ENCODE results near the gene TMEM100.

TMEM100 gene

GRCh38 chr17:55745258-55745657, 22.6 kb upstream of the TMEM100 start:
- no peak overlapping the region for H3K4me3 ChIP-seq (ENCODE audit: low read depth, low read length)

GRCh38 chr17:55743103-55743679, 20.5 kb upstream of the TMEM100 start:
- no peak overlapping the region for H3K4me3 ChIP-seq (ENCODE audit: low read depth, low read length)

- no peak overlapping the region for H3K4me3 ChIP-seq (ENCODE audit: low read depth, low read length)
These were observed 19.8 kb upstream of the TMEM100 start for GRCh38 chr17:55742272-55743102.

GRCh38 chr17:55741356-55741700, 18.7 kb upstream of the TMEM100 start:
- no peak overlapping the region for H3K4me3 ChIP-seq (ENCODE audit: low read depth, low read length)

- no peak overlapping the region for H3K4me3 ChIP-seq (ENCODE audit: low read depth, low read length)
These were observed 18.1 kb upstream of the TMEM100 start for GRCh38 chr17:55740511-55741355.

- H3K4me3 ChIP-seq (ENCODE audit: low read depth, low read length) = no peak overlapping the region
These were observed 15.4 kb upstream of the TMEM100 start for GRCh38 chr17:55737976-55738501.

- no peak overlapping the region for H3K4me3 ChIP-seq (ENCODE audit: low read depth, low read length)
These were observed 13.2 kb upstream of the TMEM100 start for GRCh38 chr17:55735731-55736405.

GRCh38 chr17:55734128-55734781, 11.6 kb upstream of the TMEM100 start:
- no peak overlapping the region for H3K4me3 ChIP-seq (ENCODE audit: low read depth, low read length)

GRCh38 chr17:55731586-55732250, 9.1 kb upstream of the TMEM100 start:
- no peak overlapping the region for H3K4me3 ChIP-seq (ENCODE audit: low read depth, low read length)

- H3K4me3 ChIP-seq (ENCODE audit: low read depth, low read length) = no peak overlapping the region
These were observed 8.1 kb upstream of the TMEM100 start for GRCh38 chr17:55730808-55731207.

GRCh38 chr17:55730380-55730779, 7.7 kb upstream of the TMEM100 start:
- H3K4me3 ChIP-seq (ENCODE audit: low read depth, low read length) = no peak overlapping the region

- H3K4me3 ChIP-seq (ENCODE audit: low read depth, low read length) = no peak overlapping the region
These were observed 6.8 kb upstream of the TMEM100 start for GRCh38 chr17:55729484-55729883.

GRCh38 chr17:55728833-55729232, 6.2 kb upstream of the TMEM100 start:
- no peak overlapping the region for H3K4me3 ChIP-seq (ENCODE audit: low read depth, low read length)

- no peak overlapping the region for H3K4me3 ChIP-seq (ENCODE audit: low read depth, low read length)
These were observed 5.7 kb upstream of the TMEM100 start for GRCh38 chr17:55728361-55728760.

GRCh38 chr17:55727920-55728319, 5.3 kb upstream of the TMEM100 start:
- H3K4me3 ChIP-seq (ENCODE audit: low read depth, low read length) = no peak overlapping the region

- H3K4me3 ChIP-seq (ENCODE audit: low read depth, low read length) = no peak overlapping the region
These were observed 4.6 kb upstream of the TMEM100 start for GRCh38 chr17:55727275-55727674.

- no peak overlapping the region for H3K4me3 ChIP-seq (ENCODE audit: low read depth, low read length)
These were observed 3.8 kb upstream of the TMEM100 start for GRCh38 chr17:55726440-55726839.

GRCh38 chr17:55723488-55723848, 804 bp upstream of the TMEM100 start:
- no peak overlapping the region for H3K4me3 ChIP-seq (ENCODE audit: low read depth, low read length)

- H3K4me3 ChIP-seq (ENCODE audit: low read depth, low read length) = no peak overlapping the region
These were observed 488 bp downstream of the TMEM100 start for GRCh38 chr17:55722016-55722736.
